Right lobe of liver (tissue), 6 donors: ENCODE results near the gene SELENOM. TPM values are rescaled to one million over a fixed set of nuclear protein-coding genes. Genes with fewer than 3 reads are reported as not detected.
A peak's percentile ranks its signal among the peaks of the same experiment; 100 is the strongest.

ENCODE experiments used
- ATAC-seq, 4 donors: fragments of 200-7000 bp; cut with Tn5 transposase; one replicate each; pipeline ENCODE4 v1.9.1; 2020; ENCODE audit warnings: mild to moderate bottlenecking in 4 of 4, moderate library complexity in 4 of 4
- DNase-seq, 3 donors: peaks; one replicate each; pipeline ENCODE4 v3.0.0-alpha.2; 2020
- H3K27ac ChIP-seq, 3 donors: fragments of 200-600 bp; one replicate each; pipeline ENCODE4 v1.8.0; 2022
- H3K27me3 ChIP-seq, 2 donors: fragments of 200-600 bp; one replicate each; pipeline ENCODE4 v1.8.0; 2022
- H3K36me3 ChIP-seq, 4 donors: fragments of 200-600 bp; sonication (generic) in 1 of 4; one replicate each; pipeline versions ENCODE4 v1.5.1 to v1.8.0; 2017 to 2022; ENCODE audit warnings: control low read depth in 1 of 4
- H3K4me1 ChIP-seq, 4 donors: fragments of 200-600 bp; sonication (generic) in 1 of 4; one replicate each; pipeline versions ENCODE4 v1.5.1 to v1.8.0; 2017 to 2022; ENCODE audit warnings: control low read depth in 1 of 4
- H3K4me3 ChIP-seq, 3 donors: fragments of 200-600 bp; one replicate each; pipeline ENCODE4 v1.8.0; 2022
- H3K9me3 ChIP-seq, 4 donors: fragments of 200-600 bp; sonication (generic) in 1 of 4; one replicate each; pipeline versions ENCODE4 v1.5.1 to v1.8.0; 2017 to 2022; ENCODE audit warnings: control low read depth in 1 of 4
- POLR2A ChIP-seq: fragments of 450-650 bp; IDR thresholded peaks from one replicate; pipeline ENCODE4 v1.6.1; 2017; ENCODE audit warnings: antibody characterized with exemption, mild to moderate bottlenecking
- WGBS: methylation state at CpG from one replicate; pipeline ENCODE4 v1.1.6; 2018; ENCODE audit warnings: low coverage, low lambda C conversion rate; ENCODE audit not compliant: insufficient coverage; ENCODE audit errors: missing lambda C conversion rate; 5-methylcytosine and 5-hydroxymethylcytosine counted together
- intact Hi-C, 2 donors: fragments of 100-400 bp; cut with DNase I; formaldehyde crosslinking; loops; one replicate each; pipeline versions ENCODE4 v1.11.2 to v1.14.1; 2022
- total RNA-seq, 6 experiments: library from RNA; depleted of rRNA in 2 of 6; stranded (reverse); fragments of >200 nt in 2 of 6; fragmentation: NEBNext Ultra II Directional in 3 of 6; extraction: Animal tissue kit (Norgen Biotek cat#: 25700) in 3 of 6; gene quantifications; one replicate each; pipeline versions ENCODE4 v1.1.0 to v1.2.4, GENCODE V29; 2016 to 2023
- TF ChIP-seq, protein P1 (sequence below), 4 donors: fragments of 200-600 bp in 3 of 4; fragments of 450-650 bp in 1 of 4; IDR thresholded peaks; one replicate each; pipeline versions ENCODE4 v1.5.1 to v1.8.0; 2016 to 2022; ENCODE audit warnings: antibody characterized with exemption in 4 of 4, mild to moderate bottlenecking in 2 of 4
- donor health status: DM: no; HTN: yes; CAD: no.
- donor health status: DM: no; HTN: no; CAD: no.
- donor health status: DM: no; HTN: no; CAD: no.
- donor health status: DM: no; HTN: yes; CAD: no.
- donor health status: DM: no; HTN: yes; CAD: no.

SELENOM gene
- total RNA-seq, 6 experiments from 2014 or later, result 4.7 to 52.0 (median 9.4) TPM

DNA sequence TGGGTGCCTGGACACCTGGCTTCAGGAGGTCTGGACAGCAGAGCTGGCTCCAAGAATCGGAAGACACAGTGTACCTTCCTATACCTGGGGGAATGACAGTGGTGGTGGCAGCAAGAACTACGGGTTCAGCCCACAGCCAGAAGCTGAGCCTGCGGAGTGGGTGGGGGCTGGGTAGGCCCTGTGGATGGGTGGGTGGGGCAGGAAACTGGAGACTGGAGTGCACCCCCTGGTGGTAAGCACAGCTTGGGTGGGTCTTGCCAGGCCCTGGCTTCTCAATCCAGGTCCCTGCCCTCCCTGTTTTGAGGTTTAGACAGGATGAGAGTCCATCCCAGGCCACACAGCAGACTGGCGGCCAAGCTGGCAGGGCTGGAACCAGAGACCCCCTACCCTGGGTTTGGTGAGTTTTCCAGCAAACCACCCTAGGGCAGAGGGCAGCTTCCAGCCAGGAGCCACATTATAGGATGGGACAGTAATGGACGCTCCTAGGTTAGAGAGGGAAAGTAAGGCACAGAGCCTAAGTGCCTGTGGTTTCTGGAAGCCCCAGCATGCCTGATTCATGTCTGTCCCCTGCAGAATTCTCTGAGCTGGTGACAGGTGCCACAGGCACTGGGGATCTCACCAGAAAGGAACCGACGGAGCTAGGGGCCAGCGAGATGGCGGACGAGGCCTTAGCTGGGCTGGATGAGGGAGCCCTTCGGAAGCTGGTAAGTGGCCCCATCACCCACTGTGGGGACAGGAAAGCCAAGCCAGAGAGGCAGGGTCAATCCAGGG is 24.6 kb downstream of the SELENOM start:
- peak; percentile 7 to 18 (median 15) for ATAC-seq
- Histone ChIP-seq H3K36me3 (no peaks in the 10 kb centered on the region), H3K4me3 (peak overlapping the region; percentile 57 to 65 (median 58)), H3K9me3 (no peaks in the 10 kb centered on the region), H3K4me1 (peaks cover 0 to 6% (median 0%) of the 10 kb centered on the region in 4 donors), H3K27me3 (no peaks in the 10 kb centered on the region), H3K27ac (peak overlapping the region; percentile 70 to 87 (median 73))
- intact Hi-C loops, result no loop called here
- peak in 1 of 3 donors; percentile 74 for DNase-seq
- WGBS, result 67% methylated on average over 4 of the region's 11 CpGs
- TF ChIP-seq, protein P1, sequence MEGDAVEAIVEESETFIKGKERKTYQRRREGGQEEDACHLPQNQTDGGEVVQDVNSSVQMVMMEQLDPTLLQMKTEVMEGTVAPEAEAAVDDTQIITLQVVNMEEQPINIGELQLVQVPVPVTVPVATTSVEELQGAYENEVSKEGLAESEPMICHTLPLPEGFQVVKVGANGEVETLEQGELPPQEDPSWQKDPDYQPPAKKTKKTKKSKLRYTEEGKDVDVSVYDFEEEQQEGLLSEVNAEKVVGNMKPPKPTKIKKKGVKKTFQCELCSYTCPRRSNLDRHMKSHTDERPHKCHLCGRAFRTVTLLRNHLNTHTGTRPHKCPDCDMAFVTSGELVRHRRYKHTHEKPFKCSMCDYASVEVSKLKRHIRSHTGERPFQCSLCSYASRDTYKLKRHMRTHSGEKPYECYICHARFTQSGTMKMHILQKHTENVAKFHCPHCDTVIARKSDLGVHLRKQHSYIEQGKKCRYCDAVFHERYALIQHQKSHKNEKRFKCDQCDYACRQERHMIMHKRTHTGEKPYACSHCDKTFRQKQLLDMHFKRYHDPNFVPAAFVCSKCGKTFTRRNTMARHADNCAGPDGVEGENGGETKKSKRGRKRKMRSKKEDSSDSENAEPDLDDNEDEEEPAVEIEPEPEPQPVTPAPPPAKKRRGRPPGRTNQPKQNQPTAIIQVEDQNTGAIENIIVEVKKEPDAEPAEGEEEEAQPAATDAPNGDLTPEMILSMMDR (IDR thresholded peaks at IDR 0.05), result peak; percentile 44 to 60 (median 52)
- no peak for TF ChIP-seq POLR2A

GRCh38 chr22:31081963-31082605 is 25.3 kb downstream of the SELENOM start:
- Histone ChIP-seq H3K4me3 (peak overlapping the region; percentile 57 to 65 (median 58)), H3K4me1 (peaks cover 0 to 6% (median 0%) of the 10 kb centered on the region in 4 donors), H3K9me3 (no peaks in the 10 kb centered on the region), H3K27ac (peak overlapping the region; percentile 70 to 87 (median 73)), H3K27me3 (no peaks in the 10 kb centered on the region), H3K36me3 (no peaks in the 10 kb centered on the region)
- ATAC-seq (no peak), DNase-seq (no peak)
- WGBS, result 73% methylated on average over 3 of the region's 6 CpGs
- intact Hi-C loops, result no loop called here
- no peak for TF ChIP-seq POLR2A
- TF ChIP-seq, protein P1 (IDR thresholded peaks at IDR 0.05), result no peak

- H3K4me1 ChIP-seq, result peaks cover 0 to 6% (median 0%) of the 10 kb centered on the region in 4 donors
- H3K9me3 ChIP-seq, result no peaks in the 10 kb centered on the region
- ATAC-seq (peak; percentile 83 to 86 (median 85)), DNase-seq (peak; percentile 93 to 94 (median 94))
- peak; percentile 95 for TF ChIP-seq POLR2A
- TF ChIP-seq, protein P1 (IDR thresholded peaks at IDR 0.05), result no peak
- no peaks in the 10 kb centered on the region for H3K36me3 ChIP-seq
- no peaks in the 10 kb centered on the region for H3K27me3 ChIP-seq
- intact Hi-C loops, result no loop called here
- 3% methylated on average over 24 of the region's 63 CpGs for WGBS
- peak within 1 kb of the TSS; percentile 57 to 65 (median 58) for H3K4me3 ChIP-seq
- peak within 1 kb of the TSS; percentile 70 to 87 (median 73) for H3K27ac ChIP-seq
Measured at GRCh38 chr22:31080848-31081649, 26.3 kb downstream of the SELENOM start, which contains the start of gene SMTN. Gene SMTN, plus strand, starts transcription at chr22:31081318. Its CDS starts 1,941 bp downstream, at chr22:31083259.

DNA sequence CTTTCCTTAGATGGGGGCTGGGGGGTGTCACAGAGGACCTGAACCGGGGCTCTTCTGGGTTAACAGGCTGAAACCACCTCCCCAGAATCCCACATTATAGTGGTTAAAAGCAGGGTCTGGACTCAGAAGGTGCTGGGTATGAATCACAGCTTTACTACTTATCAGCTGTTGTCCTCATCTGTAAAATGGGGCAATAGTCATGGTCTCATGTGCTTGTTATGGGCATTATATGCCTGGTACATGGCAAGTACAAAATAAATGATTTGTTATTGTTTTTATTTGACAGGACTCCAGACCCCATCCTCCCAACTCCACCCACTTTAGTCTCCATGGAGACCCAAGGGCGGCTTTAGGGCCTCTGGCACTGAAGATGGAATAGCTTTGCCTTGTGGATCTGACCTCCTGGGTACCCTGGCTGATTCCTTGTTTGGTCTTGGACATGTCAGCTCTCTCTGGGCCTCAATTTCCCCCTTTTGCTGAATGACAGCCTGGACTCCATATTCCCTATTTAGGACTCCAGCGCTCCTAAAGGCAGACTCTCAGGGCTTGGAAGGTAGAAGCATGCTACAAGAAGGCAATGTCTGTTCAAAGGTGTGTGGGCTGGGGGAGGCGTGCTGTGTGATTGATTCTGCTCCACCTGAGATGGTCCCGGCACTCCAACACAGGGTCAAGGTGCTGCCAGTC is 27.1 kb downstream of the SELENOM start:
- intact Hi-C loops, result no loop called here
- ATAC-seq (no peak), DNase-seq (no peak)
- WGBS, result 38% methylated on average over 2 of the region's 5 CpGs
- peaks cover 0 to 6% (median 0%) of the 10 kb centered on the region in 4 donors for H3K4me1 ChIP-seq
- H3K4me3 ChIP-seq, result peak overlapping the region; percentile 57 to 65 (median 58)
- no peaks in the 10 kb centered on the region for H3K9me3 ChIP-seq
- peak overlapping the region; percentile 70 to 87 (median 73) for H3K27ac ChIP-seq
- H3K27me3 ChIP-seq, result no peaks in the 10 kb centered on the region
- TF ChIP-seq, protein P1 (IDR thresholded peaks at IDR 0.05), result no peak
- TF ChIP-seq POLR2A, result no peak
- H3K36me3 ChIP-seq, result no peaks in the 10 kb centered on the region
